Measurements from ENCODE around the gene C22orf31. TPM values are rescaled to one million over a fixed set of nuclear protein-coding genes. Genes with fewer than 3 reads are reported as not detected.

Gene C22orf31
- total RNA-seq, 1 experiment from 2014 or later: not detected

DNA sequence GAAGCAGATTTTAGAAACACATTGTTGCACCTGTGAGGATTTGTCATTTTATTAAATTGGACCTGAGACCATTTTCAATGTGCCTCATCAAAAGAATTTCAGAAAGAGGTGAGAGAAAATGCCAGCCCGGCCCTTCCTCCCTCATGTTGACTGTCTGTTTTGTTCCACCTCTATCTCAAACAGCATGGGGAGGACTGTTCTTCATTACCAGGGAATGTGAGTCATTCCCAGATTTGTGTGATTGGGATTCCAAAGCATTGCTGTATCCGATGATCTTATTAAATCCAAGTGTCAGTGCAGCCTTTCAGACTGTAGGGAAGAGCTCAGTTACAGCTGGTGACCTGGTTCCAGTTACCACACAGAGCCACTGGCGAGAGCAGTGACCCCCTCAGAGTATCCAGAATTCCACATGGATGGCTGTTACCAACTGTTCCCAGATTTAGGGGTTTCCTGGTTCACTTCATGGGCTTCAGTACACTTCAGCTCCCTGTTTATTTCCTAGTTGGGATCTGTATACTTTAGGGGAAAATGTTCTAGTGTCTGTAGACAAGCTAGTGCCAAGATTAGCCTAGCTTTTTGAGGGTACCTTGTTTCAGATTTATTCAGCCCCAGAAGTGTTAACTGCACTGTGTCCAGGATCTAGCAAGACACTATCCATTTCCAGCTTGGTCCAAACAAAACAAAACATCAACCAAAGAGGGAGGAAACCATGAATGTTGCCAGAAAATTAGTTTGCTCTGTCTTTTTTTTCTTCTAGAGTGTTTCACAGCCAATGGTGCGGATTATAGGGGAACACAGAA, 32.1 kb upstream of the C22orf31 start:
- Histone ChIP-seq H3K23ac (ENCODE audit: insufficient read length, low read depth, low read length) (no peak overlapping the region), H3K4me1 (ENCODE audit: insufficient read depth, low read length) (peaks cover 4% of the 10 kb centered on the region; the same call in 1 of the 2 replicates), H3K79me1 (ENCODE audit: insufficient read depth, low read depth, low read length, poor library complexity, severe bottlenecking) (no peaks in the 10 kb centered on the region), H2BK15ac (ENCODE audit: low read depth, low read length) (no peak overlapping the region), H3K56ac (ENCODE audit: insufficient read length, low read depth, low read length) (no peak overlapping the region), H4K5ac (ENCODE audit: insufficient read length, low read depth, low read length) (no peak overlapping the region), H3K23me2 (ENCODE audit: insufficient read length, low read depth, low read length, poor library complexity, severe bottlenecking) (no peaks in the 10 kb centered on the region), H3K9ac (ENCODE audit: extremely low read depth, insufficient read length, low read length) (no peak overlapping the region), H3K27me3 (ENCODE audit: insufficient read depth, low read length) (no peaks in the 10 kb centered on the region), H2AFZ (ENCODE audit: low read length) (no peak overlapping the region), H3K14ac (ENCODE audit: insufficient read depth, low read length) (no peak overlapping the region), H4K91ac (ENCODE audit: insufficient read length, low read depth, low read length) (no peak overlapping the region), H3K27ac (ENCODE audit: insufficient read length, low read depth, low read length) (no peak overlapping the region), H3K4me2 (ENCODE audit: insufficient read depth, insufficient read length, low read length) (no peak overlapping the region), H2BK5ac (ENCODE audit: insufficient read length, low read length) (no peak overlapping the region), H2BK12ac (ENCODE audit: insufficient read length, low read depth, low read length) (no peak overlapping the region), H3K4ac (ENCODE audit: low read depth, low read length) (no peak overlapping the region), H2AK5ac (ENCODE audit: insufficient read length, low read length) (no peak overlapping the region), H3K9me3 (ENCODE audit: control insufficient read depth, low read depth, low read length) (no peaks in the 10 kb centered on the region), H2BK20ac (ENCODE audit: low read depth, low read length, poor library complexity, severe bottlenecking) (no peak overlapping the region), H3K18ac (ENCODE audit: insufficient read length, low read depth, low read length) (no peak overlapping the region), H4K8ac (replicated peaks; ENCODE audit: insufficient read length, low read depth, low read length) (no peak overlapping the region), H3T11ph (ENCODE audit: low read length) (no peak overlapping the region), H4K20me1 (ENCODE audit: control insufficient read depth, insufficient read depth, insufficient read length) (no peaks in the 10 kb centered on the region), H2BK120ac (ENCODE audit: low read depth, low read length, poor library complexity, severe bottlenecking) (no peak overlapping the region), H3K79me2 (ENCODE audit: insufficient read depth, low read length) (no peaks in the 10 kb centered on the region)
- peaks cover 13 to 21% of the 10 kb centered on the region in 2 experiments for H3K4me1 Mint-ChIP-seq
- H3K27me3 Mint-ChIP-seq (ENCODE audit: low read depth): no peaks in the 10 kb centered on the region; the same call in 1 of the 2 replicates
- no peaks in the 10 kb centered on the region for H3K9me3 Mint-ChIP-seq
- H3K36me3 Mint-ChIP-seq (ENCODE audit: insufficient read depth in 1 of 3, low read depth in 3 of 3): peaks cover 0 to 3% (median 0%) of the 10 kb centered on the region in 3 experiments; a peak in 1 of 7 replicates
- no peak for DNase-seq
- no peak overlapping the region; a peak in 2 of 7 replicates for H3K27ac Mint-ChIP-seq
- no CpG with 5 or more reads among the region's 4 CpGs for WGBS (ENCODE audit: extremely low coverage, insufficient read length, low lambda C conversion rate)
- TF ChIP-seq, protein P1, sequence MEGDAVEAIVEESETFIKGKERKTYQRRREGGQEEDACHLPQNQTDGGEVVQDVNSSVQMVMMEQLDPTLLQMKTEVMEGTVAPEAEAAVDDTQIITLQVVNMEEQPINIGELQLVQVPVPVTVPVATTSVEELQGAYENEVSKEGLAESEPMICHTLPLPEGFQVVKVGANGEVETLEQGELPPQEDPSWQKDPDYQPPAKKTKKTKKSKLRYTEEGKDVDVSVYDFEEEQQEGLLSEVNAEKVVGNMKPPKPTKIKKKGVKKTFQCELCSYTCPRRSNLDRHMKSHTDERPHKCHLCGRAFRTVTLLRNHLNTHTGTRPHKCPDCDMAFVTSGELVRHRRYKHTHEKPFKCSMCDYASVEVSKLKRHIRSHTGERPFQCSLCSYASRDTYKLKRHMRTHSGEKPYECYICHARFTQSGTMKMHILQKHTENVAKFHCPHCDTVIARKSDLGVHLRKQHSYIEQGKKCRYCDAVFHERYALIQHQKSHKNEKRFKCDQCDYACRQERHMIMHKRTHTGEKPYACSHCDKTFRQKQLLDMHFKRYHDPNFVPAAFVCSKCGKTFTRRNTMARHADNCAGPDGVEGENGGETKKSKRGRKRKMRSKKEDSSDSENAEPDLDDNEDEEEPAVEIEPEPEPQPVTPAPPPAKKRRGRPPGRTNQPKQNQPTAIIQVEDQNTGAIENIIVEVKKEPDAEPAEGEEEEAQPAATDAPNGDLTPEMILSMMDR (conservative IDR thresholded peaks at IDR 0.05): no peak
- no peak overlapping the region for H3K4me3 Mint-ChIP-seq

Measured in H9 (cell line).